H1 (cell line): ENCODE measurements around the gene BRCA2. TPM values are rescaled to one million over a fixed set of nuclear protein-coding genes. Genes with fewer than 3 reads are reported as not detected.

Source experiments
- CTCF ChIA-PET: fragments of 300-600 bp; sonication (Branson Sonifier 250); formaldehyde crosslinking; loops from one replicate; lab custom pipeline; 2021; ENCODE audit not compliant: partially characterized antibody; lab: Charles Lee
- POLR2A ChIA-PET: fragments of 300-600 bp; sonication (Branson Sonifier 250); formaldehyde crosslinking; loops from one replicate; lab custom pipeline; 2021; ENCODE audit warnings: inconsistent platforms; ENCODE audit not compliant: partially characterized antibody; lab: Charles Lee
- DNase-seq, 2 experiments: peaks; one replicate each; pipeline versions ENCODE4 v3.0.0 to v3.0.0-alpha.2; 2010 to 2022; ENCODE audit warnings: low spot score in 2 of 2, low read depth in 1 of 2, mixed read lengths in 1 of 2
- FAIRE-seq: peaks from 2 replicates; lab custom pipeline; 2011; peaks lifted over from hg19 to GRCh38; lab: Jason Lieb, UNC
- H2AFZ ChIP-seq: 2 replicates; pipeline ENCODE4 v1.8.1; 2012; ENCODE audit warnings: low read length, inconsistent platforms
- H2AK5ac ChIP-seq: 2 replicates; pipeline ENCODE4 v1.6.1; 2013; ENCODE audit warnings: low read depth, low read length
- H2BK120ac ChIP-seq: replicated peaks from 2 replicates; pipeline ENCODE3; 2013; ENCODE audit warnings: low read depth, low read length, inconsistent platforms
- H2BK12ac ChIP-seq: 2 replicates; pipeline ENCODE4 v1.6.1; 2013; ENCODE audit warnings: low read depth, low read length
- H2BK15ac ChIP-seq: 2 replicates; pipeline ENCODE4 v1.6.1; 2013; ENCODE audit warnings: low read length
- H2BK20ac ChIP-seq: 2 replicates; pipeline ENCODE4 v1.6.1; 2013; ENCODE audit warnings: low read length
- H2BK5ac ChIP-seq: 2 replicates; pipeline ENCODE4 v1.6.1; 2013; ENCODE audit warnings: low read depth, low read length
- H3K14ac ChIP-seq: 2 replicates; pipeline ENCODE4 v1.6.1; 2013; ENCODE audit warnings: inconsistent platforms; ENCODE audit not compliant: insufficient read length
- H3K18ac ChIP-seq: 2 replicates; pipeline ENCODE4 v1.6.1; 2013; ENCODE audit warnings: low read length; ENCODE audit errors: extremely low read depth
- H3K23ac ChIP-seq: 2 replicates; pipeline ENCODE4 v1.6.1; 2013; ENCODE audit warnings: inconsistent platforms; ENCODE audit not compliant: insufficient read length
- H3K23me2 ChIP-seq: 2 replicates; pipeline ENCODE4 v1.6.1; 2013; ENCODE audit warnings: low read depth, low read length
- H3K27ac ChIP-seq: 2 replicates; pipeline ENCODE4 v1.6.1; 2011; ENCODE audit warnings: low read depth, low read length, inconsistent platforms
- H3K27me3 ChIP-seq, 4 experiments: replicated peaks in 1 of 4; 1 replicate in 1 of 4; 2 replicates in 3 of 4; pipeline versions ENCODE4 v1.6.1 to v1.8.1; 2011 to 2013; ENCODE audit warnings: low read length in 3 of 4, mild to moderate bottlenecking in 3 of 4, inconsistent platforms in 2 of 4, mixed read lengths in 2 of 4, moderate library complexity in 1 of 4; ENCODE audit not compliant: control insufficient read depth in 3 of 4, insufficient read depth in 3 of 4; ENCODE audit errors: extremely low read depth in 1 of 4
- H3K36me3 ChIP-seq, 4 experiments: 2 replicates each; pipeline versions ENCODE4 v1.6.1 to v1.8.1; 2011 to 2013; ENCODE audit warnings: mild to moderate bottlenecking in 4 of 4, low read length in 3 of 4, moderate library complexity in 2 of 4, control low read depth in 1 of 4, inconsistent platforms in 1 of 4; ENCODE audit not compliant: insufficient read depth in 4 of 4, control insufficient read depth in 2 of 4
- H3K4ac ChIP-seq: replicated peaks from 2 replicates; pipeline ENCODE3; 2013; ENCODE audit warnings: low read length, low read depth, mixed read lengths, inconsistent platforms; ENCODE audit not compliant: insufficient read length
- H3K4me1 ChIP-seq, 4 experiments: replicated peaks in 1 of 4; 1 replicate in 1 of 4; 2 replicates in 3 of 4; pipeline versions ENCODE4 v1.6.1 to v1.8.1; 2011 to 2013; ENCODE audit warnings: low read length in 3 of 4, inconsistent platforms in 2 of 4, mixed read lengths in 1 of 4; ENCODE audit not compliant: insufficient read depth in 4 of 4, control insufficient read depth in 3 of 4
- H3K4me2 ChIP-seq, 2 experiments: 2 replicates each; pipeline versions ENCODE4 v1.6.1 to v1.8.1; 2011 to 2013; ENCODE audit warnings: low read depth in 2 of 2, low read length in 2 of 2, control low read depth in 1 of 2, inconsistent platforms in 1 of 2, mild to moderate bottlenecking in 1 of 2; ENCODE audit not compliant: insufficient read depth in 1 of 2
- H3K4me3 ChIP-seq, 4 experiments: fragments of 200-600, 300-600 bp in 1 of 4; sonication (generic), shearing (Covaris generic), sonication (Bioruptor Twin) in 1 of 4; 2 replicates each; pipeline versions ENCODE4 v1.5.1 to v1.8.1; 2011 to 2016; ENCODE audit warnings: low read length in 4 of 4, low read depth in 3 of 4, control low read depth in 2 of 4, inconsistent platforms in 2 of 4, mild to moderate bottlenecking in 2 of 4, mixed read lengths in 1 of 4, moderate library complexity in 1 of 4; ENCODE audit not compliant: insufficient read depth in 2 of 4; ENCODE audit errors: extremely low read depth in 1 of 4
- H3K56ac ChIP-seq: replicated peaks from 2 replicates; pipeline ENCODE3; 2013; ENCODE audit warnings: low read depth, mild to moderate bottlenecking, mixed read lengths, low read length, inconsistent platforms; ENCODE audit not compliant: insufficient read length
- H3K79me1 ChIP-seq: 2 replicates; pipeline ENCODE4 v1.6.1; 2013; ENCODE audit warnings: low read depth, low read length, control low read depth
- H3K79me2 ChIP-seq, 2 experiments: 2 replicates each; pipeline versions ENCODE4 v1.6.1 to v1.8.1; 2012 to 2013; ENCODE audit warnings: low read length in 2 of 2, mild to moderate bottlenecking in 2 of 2, inconsistent platforms in 1 of 2; ENCODE audit not compliant: insufficient read depth in 2 of 2, control insufficient read depth in 1 of 2
- H3K9ac ChIP-seq, 4 experiments: replicated peaks in 1 of 4; 1 replicate in 1 of 4; 2 replicates in 3 of 4; pipeline versions ENCODE4 v1.6.1 to v1.8.1; 2011 to 2013; ENCODE audit warnings: low read depth in 3 of 4, low read length in 3 of 4, control low read depth in 2 of 4, mild to moderate bottlenecking in 2 of 4, moderate library complexity in 2 of 4, inconsistent platforms in 1 of 4; ENCODE audit errors: extremely low read depth in 1 of 4
- H3K9me3 ChIP-seq, 2 experiments: 2 replicates each; pipeline versions ENCODE4 v1.6.1 to v1.8.1; 2012 to 2013; ENCODE audit warnings: mild to moderate bottlenecking in 2 of 2, moderate library complexity in 2 of 2, control low read depth in 1 of 2, inconsistent platforms in 1 of 2, low read depth in 1 of 2, low read length in 1 of 2, mixed read lengths in 1 of 2; ENCODE audit not compliant: insufficient read depth in 2 of 2
- H4K20me1 ChIP-seq, 2 experiments: replicated peaks in 1 of 2; 2 replicates each; pipeline versions ENCODE3 to v1.8.1; 2011 to 2013; ENCODE audit warnings: inconsistent platforms in 2 of 2, low read length in 2 of 2, mild to moderate bottlenecking in 1 of 2; ENCODE audit not compliant: insufficient read depth in 2 of 2, control insufficient read depth in 1 of 2
- H4K5ac ChIP-seq: 2 replicates; pipeline ENCODE4 v1.6.1; 2013; ENCODE audit warnings: low read length, low read depth, mixed read lengths, inconsistent platforms; ENCODE audit not compliant: insufficient read length
- H4K8ac ChIP-seq: 2 replicates; pipeline ENCODE4 v1.8.0; 2013; ENCODE audit warnings: mild to moderate bottlenecking, moderate library complexity, low read length, inconsistent platforms; ENCODE audit not compliant: insufficient read depth; ENCODE audit errors: extremely low read depth
- H4K91ac ChIP-seq: replicated peaks from 2 replicates; pipeline ENCODE3; 2013; ENCODE audit warnings: low read length, mixed read lengths, inconsistent platforms; ENCODE audit not compliant: insufficient read length
- CHD2 ChIP-seq: IDR thresholded peaks from 2 replicates; pipeline ENCODE4 v1.6.1; 2012; ENCODE audit warnings: low read length, improper control_type of control experiment
- HDAC6 ChIP-seq: IDR thresholded peaks from one replicate; pipeline ENCODE4 v1.7.1; 2012; ENCODE audit warnings: low read depth, mild to moderate bottlenecking, inconsistent platforms, low read length, moderate library complexity
- KDM5A ChIP-seq: fragments of 200-600 bp; IDR thresholded peaks from 2 replicates; pipeline ENCODE4 v1.7.1; 2012; ENCODE audit warnings: mild to moderate bottlenecking, low read length, inconsistent platforms, mixed read lengths
- SIN3A ChIP-seq, 2 experiments: IDR thresholded peaks in 1 of 2; conservative IDR thresholded peaks in 1 of 2; 2 replicates each; pipeline ENCODE4 v1.6.1; 2011 to 2012; ENCODE audit warnings: low read length in 2 of 2, improper control_type of control experiment in 1 of 2, low read depth in 1 of 2, mild to moderate bottlenecking in 1 of 2
- SP1 ChIP-seq: IDR thresholded peaks from 2 replicates; pipeline ENCODE4 v1.6.1; 2011; ENCODE audit warnings: low read depth, low read length
- YY1 ChIP-seq: IDR thresholded peaks from 2 replicates; pipeline ENCODE4 v1.6.1; 2011; ENCODE audit warnings: low read depth, mild to moderate bottlenecking, low read length
- ZNF274 ChIP-seq: IDR thresholded peaks from 2 replicates; pipeline ENCODE4 v1.7.0; 2012; ENCODE audit warnings: low read length, borderline replicate concordance; ENCODE audit errors: extremely low read depth
- WGBS, 2 experiments: shearing (Covaris generic) in 1 of 2; methylation state at CpG; one replicate each; pipeline versions ENCODE4 v1.1.6 to v1.1.7; 2013 to 2015; ENCODE audit warnings: low lambda C conversion rate in 2 of 2, mixed read lengths in 2 of 2, inconsistent platforms in 1 of 2, low coverage in 1 of 2, missing lambda C conversion rate in 1 of 2; ENCODE audit not compliant: insufficient replicate concordance in 2 of 2, insufficient coverage in 1 of 2, insufficient read length in 1 of 2; ENCODE audit errors: extremely low coverage in 1 of 2, missing lambda C conversion rate in 1 of 2; 5-methylcytosine and 5-hydroxymethylcytosine counted together
- polyA plus RNA-seq, 7 experiments: library from polyadenylated mRNA; depleted of rRNA in 3 of 7; stranded (reverse) in 5 of 7; unstranded in 2 of 7; fragments of >200 nt in 5 of 7; fragments of 200-250 nt in 2 of 7; gene quantifications; 1 replicate in 5 of 7; 2 replicates in 1 of 7; 4 replicates in 1 of 7; pipeline versions ENCODE4 v1.2.1 to v1.2.3, GENCODE V29; 2011 to 2013; ENCODE audit warnings: missing spikeins in 2 of 7, mixed read lengths in 2 of 7
- total RNA-seq: library from RNA; stranded (reverse); fragmentation: NEBNext Ultra II Directional; extraction: Animal tissue kit (Norgen Biotek cat#: 25700); gene quantifications from 2 replicates; pipeline ENCODE4 v1.2.1, GENCODE V29; 2021

BRCA2 gene
- total and polyA plus RNA-seq, 2 of the 8 experiments (the other 6 are each of a cell fraction or from before 2014, with no cell fraction given) = 4.2 to 24.9 TPM

GRCh38 chr13:32302461-32302860 lies 12.8 kb upstream of the BRCA2 start:
- FAIRE-seq (no peak), DNase-seq (no peak)
- Histone ChIP-seq H3K27ac (no peak overlapping the region), H3K4me2 (no peak overlapping the region), H3K23ac (no peak overlapping the region), H3K4me1 (no peaks in the 10 kb centered on the region), H4K91ac (no peak overlapping the region), H4K5ac (no peak overlapping the region), H3K36me3 (no peaks in the 10 kb centered on the region), H2BK5ac (no peak overlapping the region), H2BK20ac (no peak overlapping the region), H3K56ac (no peak overlapping the region), H2BK120ac (no peak overlapping the region), H2AFZ (no peak overlapping the region), H3K4ac (no peak overlapping the region), H3K79me2 (no peaks in the 10 kb centered on the region)
- WGBS, 2 experiments = 82% methylated on average over 2 of the region's 2 CpGs; no CpG with 5 or more reads in 1 of the 2 experiments
- CTCF ChIA-PET = interaction anchor here (1.2 to 2.4 kb wide), 2 partner anchors 10 to 138 kb away, joined by 3 to 7 read pairs; no protein-coding TSS in a partner anchor
- TF ChIP-seq SP1 (no peak), HDAC6 (no peak), CHD2 (no peak), ZNF274 (no peak), YY1 (no peak), KDM5A (no peak), SIN3A (conservative IDR thresholded peaks at IDR 0.05 in 1 of 2, IDR thresholded peaks at IDR 0.05 in 1 of 2; ENCODE audit: low read depth in 1 of 2, low read length in 2 of 2) (no peak)
- TF ChIP-seq, all 59 proteins: peak for 0
- Histone ChIP-seq H3K4me3 (no peak overlapping the region), H3K23me2 (no peaks in the 10 kb centered on the region), H3K27me3 (no peaks in the 10 kb centered on the region; a peak in 1 of 7 replicates), H2AK5ac (no peak overlapping the region), H3K18ac (no peak overlapping the region), H3K14ac (no peak overlapping the region), H2BK12ac (no peak overlapping the region), H2BK15ac (no peak overlapping the region), H4K8ac (no peak overlapping the region), H3K79me1 (no peaks in the 10 kb centered on the region), H4K20me1 (no peaks in the 10 kb centered on the region), H3K9me3 (no peaks in the 10 kb centered on the region), H3K9ac (no peak overlapping the region)
- POLR2A ChIA-PET = interaction anchor here (1.5 kb wide), 1 partner anchor 12 kb away, joined by 4 read pairs; the partner anchor contains the start of genes BRCA2 and ZAR1L
